HepG2 (cell line): Measurements from ENCODE around the gene IVD. TPM values are rescaled to one million over a fixed set of nuclear protein-coding genes. Genes with fewer than 3 reads are reported as not detected.

Experiments
- ATAC-seq: fragments of 200-7000 bp; cut with Tn5 transposase; 3 replicates; pipeline ENCODE4 v1.9.1; 2020; ENCODE audit warnings: mild to moderate bottlenecking, moderate library complexity
- BruUV-seq: library from RNA; stranded (reverse); fragments of 400-500 nt; replicated peaks from 2 replicates; lab custom pipeline; 2021; lab: Mats Ljungman, UMichigan
- CTCF ChIA-PET: fragments of 300-600 bp; formaldehyde crosslinking; extraction: SDS; loops from one replicate; lab custom pipeline; 2021; ENCODE audit warnings: low total read pairs, inconsistent platforms, low intra/inter-chr PET ratio; lab: Yijun Ruan, JAX
- POLR2A ChIA-PET: fragments of 350-600 bp; sonication (Branson Sonifier 250); formaldehyde crosslinking; loops from one replicate; lab custom pipeline; 2020; ENCODE audit warnings: antibody characterized with exemption, inconsistent platforms; lab: Yijun Ruan, JAX
- DNase-seq: peaks from one replicate; pipeline ENCODE4 v3.0.0-alpha.2; 2015; ENCODE audit warnings: low spot score
- FAIRE-seq: peaks from 3 replicates; lab custom pipeline; 2011; peaks lifted over from hg19 to GRCh38; lab: Jason Lieb, UNC
- H2AFZ ChIP-seq: one replicate; pipeline ENCODE4 v1.6.1; 2011; ENCODE audit warnings: low read length, inconsistent platforms
- H3K27ac ChIP-seq: fragments of 300-600 bp; 3 replicates; pipeline ENCODE4 v1.8.0; 2011; ENCODE audit warnings: mixed run types, mild to moderate bottlenecking, mixed read lengths, low read length, inconsistent platforms; ENCODE audit not compliant: insufficient read depth; ENCODE audit errors: extremely low read length
- H3K27me3 ChIP-seq, 2 experiments: fragments of 200-600 bp in 1 of 2; 2 replicates in 1 of 2; 3 replicates in 1 of 2; pipeline versions ENCODE4 v1.6.0 to v1.8.0; 2011; ENCODE audit warnings: low read length in 2 of 2, mild to moderate bottlenecking in 2 of 2, moderate library complexity in 2 of 2, inconsistent platforms in 1 of 2; ENCODE audit not compliant: insufficient read depth in 2 of 2, control insufficient read depth in 1 of 2
- H3K36me3 ChIP-seq, 2 experiments: fragments of 200-600 bp in 1 of 2; replicated peaks in 1 of 2; 2 replicates in 1 of 2; 3 replicates in 1 of 2; pipeline versions ENCODE4 v1.5.1 to v1.8.0; 2011; ENCODE audit warnings: low read length in 2 of 2, inconsistent platforms in 1 of 2; ENCODE audit not compliant: insufficient read depth in 2 of 2, control insufficient read depth in 1 of 2
- H3K4me1 ChIP-seq: 2 replicates; pipeline ENCODE4 v1.5.1; 2012; ENCODE audit warnings: low read length, inconsistent platforms; ENCODE audit not compliant: insufficient read depth
- H3K4me2 ChIP-seq: 2 replicates; pipeline ENCODE4 v1.6.0; 2011; ENCODE audit warnings: low read depth, low read length, inconsistent platforms
- H3K4me3 ChIP-seq, 3 experiments: fragments of 200-600 bp in 1 of 3; sonication (generic), shearing (Covaris generic) in 1 of 3; replicated peaks in 1 of 3; 2 replicates each; pipeline ENCODE4 v1.5.1; 2011 to 2016; ENCODE audit warnings: low read length in 3 of 3, inconsistent platforms in 2 of 3, low read depth in 2 of 3, mild to moderate bottlenecking in 2 of 3, control low read depth in 1 of 3, mixed read lengths in 1 of 3; ENCODE audit not compliant: insufficient read depth in 1 of 3
- H3K79me2 ChIP-seq: one replicate; pipeline ENCODE4 v1.6.1; 2011; ENCODE audit warnings: low read length, inconsistent platforms; ENCODE audit not compliant: insufficient read depth
- H3K9ac ChIP-seq: 2 replicates; pipeline ENCODE4 v1.6.0; 2011; ENCODE audit warnings: mild to moderate bottlenecking, low read depth, low read length, inconsistent platforms; ENCODE audit not compliant: insufficient read depth
- H3K9me3 ChIP-seq: 2 replicates; pipeline ENCODE4 v1.5.1; 2012; ENCODE audit warnings: mild to moderate bottlenecking, low read length
- H4K20me1 ChIP-seq: 2 replicates; pipeline ENCODE4 v1.6.0; 2011; ENCODE audit warnings: inconsistent platforms, mild to moderate bottlenecking, low read length, moderate library complexity; ENCODE audit not compliant: insufficient read depth
- AGO2 ChIP-seq: fragments of 200-400 bp; formaldehyde crosslinking; optimal IDR thresholded peaks from 2 replicates; pipeline ENCODE3; 2017; ENCODE audit warnings: mild to moderate bottlenecking, low read depth, low read length, moderate library complexity
- MED8 ChIP-seq: sonication (generic); formaldehyde crosslinking; IDR thresholded peaks from 2 replicates; pipeline ENCODE4 v1.8.1; 2023; ENCODE audit warnings: mild to moderate bottlenecking, missing genetic modification reagents; ENCODE audit not compliant: insufficient replicate concordance
- RNF2 ChIP-seq: fragments of 450-650 bp; conservative IDR thresholded peaks from 2 replicates; pipeline ENCODE4 v1.6.1; 2016; ENCODE audit warnings: low read depth
- RNF219 ChIP-seq: sonication (generic); formaldehyde crosslinking; IDR thresholded peaks from 2 replicates; pipeline ENCODE4 v1.5.0; 2020; ENCODE audit warnings: mild to moderate bottlenecking, missing genetic modification reagents
- RXRA ChIP-seq: sonication (generic); formaldehyde crosslinking; IDR thresholded peaks from 2 replicates; pipeline ENCODE4 v1.5.1; 2020; ENCODE audit warnings: missing genetic modification reagents
- SATB2 ChIP-seq: sonication (generic); formaldehyde crosslinking; IDR thresholded peaks from 2 replicates; pipeline ENCODE4 v1.5.0; 2020; ENCODE audit warnings: missing genetic modification reagents
- STAT6 ChIP-seq: sonication (generic); formaldehyde crosslinking; IDR thresholded peaks from 2 replicates; pipeline ENCODE4 v1.4.0; 2020; ENCODE audit warnings: missing genetic modification reagents, mild to moderate bottlenecking, borderline replicate concordance
- ZNF264 ChIP-seq: sonication (generic); formaldehyde crosslinking; IDR thresholded peaks from 2 replicates; pipeline ENCODE4 v1.4.0; 2020; ENCODE audit warnings: missing genetic modification reagents
- ZNF33B ChIP-seq: sonication (generic); formaldehyde crosslinking; IDR thresholded peaks from 2 replicates; pipeline ENCODE4 v1.5.1; 2020; ENCODE audit warnings: mild to moderate bottlenecking, missing genetic modification reagents
- ZNF407 ChIP-seq: sonication (generic); formaldehyde crosslinking; IDR thresholded peaks from one replicate; pipeline ENCODE4 v1.5.1; 2020; ENCODE audit warnings: mild to moderate bottlenecking, missing genetic modification reagents; ENCODE audit errors: not compliant biosample characterization
- ZNF510 ChIP-seq: sonication (generic); formaldehyde crosslinking; IDR thresholded peaks from 2 replicates; pipeline ENCODE4 v1.4.0; 2020; ENCODE audit warnings: low read depth, mild to moderate bottlenecking, missing genetic modification reagents
- ZNF616 ChIP-seq: sonication (generic); formaldehyde crosslinking; IDR thresholded peaks from 2 replicates; pipeline ENCODE4 v1.5.0; 2020; ENCODE audit warnings: low read depth, mild to moderate bottlenecking, missing genetic modification reagents
- ZNF850 ChIP-seq: sonication (generic); formaldehyde crosslinking; conservative IDR thresholded peaks from 2 replicates; pipeline ENCODE4 v1.9.0; 2021; ENCODE audit warnings: mild to moderate bottlenecking, missing genetic modification reagents
- WGBS: methylation state at CpG from one replicate; pipeline ENCODE4 v1.1.6; 2017; ENCODE audit warnings: low lambda C conversion rate; 5-methylcytosine and 5-hydroxymethylcytosine counted together
- in situ Hi-C: cut with HindIII; loops from 2 replicates; pipeline ENCODE4 v1.10.0; 2017; ENCODE audit warnings: low pct_unique_long_range_greater_than_20kb; ENCODE audit not compliant: extremely low pct_ligation_motif_present
- intact Hi-C: fragments of 100-400 bp; cut with micrococcal nuclease; formaldehyde crosslinking; loops from one replicate; pipeline ENCODE4 v1.10.0; 2022; ENCODE audit not compliant: unreplicated experiment
- polyA plus RNA-seq, 8 experiments: library from polyadenylated mRNA; depleted of rRNA in 3 of 8; stranded (reverse) in 7 of 8; unstranded in 1 of 8; fragments of >200 nt; fragmentation: Illumina TruSeq in 4 of 8; extraction: Trizol in 4 of 8; gene quantifications; 2 replicates each; pipeline versions ENCODE4 v1.2.1 to v1.2.3, GENCODE V29; 2011 to 2016; ENCODE audit warnings: low read depth in 4 of 8, missing spikeins in 1 of 8, mixed read lengths in 1 of 8; ENCODE audit not compliant: insufficient read depth in 1 of 8
- total RNA-seq, 5 experiments: library from RNA; depleted of rRNA; stranded (reverse); fragments of >200 nt; fragmentation: Illumina TruSeq; extraction: Trizol; gene quantifications; 2 replicates each; pipeline ENCODE4 v1.2.3, GENCODE V29; 2016; ENCODE audit warnings: low read depth in 1 of 5

Gene IVD
- total and polyA plus RNA-seq, 2 of the 13 experiments (the other 11 are each of a cell fraction or from before 2014, with no cell fraction given) = 48.0 to 53.9 TPM

GRCh38 chr15:40410476-40410875 lies 4.9 kb downstream of the IVD start:
- no peak overlapping the region for H3K27ac ChIP-seq
- ATAC-seq (no peak), DNase-seq (no peak), FAIRE-seq (no peak)
- intact Hi-C loops (no loop called here), in situ Hi-C loops (no loop called here)
- BruUV-seq = no TSS peak
- H2AFZ ChIP-seq = no peak overlapping the region
- peaks cover 14% of the 10 kb centered on the region for H3K79me2 ChIP-seq
- H3K4me3 ChIP-seq = no peak overlapping the region
- H3K27me3 ChIP-seq = no peaks in the 10 kb centered on the region
- 99% methylated on average over 11 of the region's 11 CpGs for WGBS
- POLR2A ChIA-PET = no interaction called here
- H3K4me2 ChIP-seq = no peak overlapping the region
- H4K20me1 ChIP-seq = no peaks in the 10 kb centered on the region
- no peak overlapping the region for H3K9ac ChIP-seq
- peaks cover 44% of the 10 kb centered on the region for H3K4me1 ChIP-seq
- CTCF ChIA-PET = no interaction called here
- H3K36me3 ChIP-seq = peaks cover 24 to 49% of the 10 kb centered on the region in 2 experiments
- H3K9me3 ChIP-seq = no peaks in the 10 kb centered on the region
- TF ChIP-seq MED8 (CRISPR knock-in tag) (no peak), ZNF264 (CRISPR knock-in tag) (no peak), ZNF510 (CRISPR knock-in tag) (no peak), STAT6 (CRISPR knock-in tag) (no peak), AGO2 (no peak), ZNF850 (CRISPR knock-in tag) (no peak), RNF219 (CRISPR knock-in tag) (no peak), ZNF616 (CRISPR knock-in tag) (no peak), SATB2 (CRISPR knock-in tag) (no peak), ZNF407 (CRISPR knock-in tag) (no peak), RNF2 (no peak), ZNF33B (CRISPR knock-in tag) (no peak), RXRA (no peak)
